ENCODE measurements around the gene LMX1B.
"Not testable (repeated sequence)": the region's sequence is repeated elsewhere in the genome, so short reads cannot be mapped to it uniquely, and the experiment has no call there.

The LMX1B gene

DNA sequence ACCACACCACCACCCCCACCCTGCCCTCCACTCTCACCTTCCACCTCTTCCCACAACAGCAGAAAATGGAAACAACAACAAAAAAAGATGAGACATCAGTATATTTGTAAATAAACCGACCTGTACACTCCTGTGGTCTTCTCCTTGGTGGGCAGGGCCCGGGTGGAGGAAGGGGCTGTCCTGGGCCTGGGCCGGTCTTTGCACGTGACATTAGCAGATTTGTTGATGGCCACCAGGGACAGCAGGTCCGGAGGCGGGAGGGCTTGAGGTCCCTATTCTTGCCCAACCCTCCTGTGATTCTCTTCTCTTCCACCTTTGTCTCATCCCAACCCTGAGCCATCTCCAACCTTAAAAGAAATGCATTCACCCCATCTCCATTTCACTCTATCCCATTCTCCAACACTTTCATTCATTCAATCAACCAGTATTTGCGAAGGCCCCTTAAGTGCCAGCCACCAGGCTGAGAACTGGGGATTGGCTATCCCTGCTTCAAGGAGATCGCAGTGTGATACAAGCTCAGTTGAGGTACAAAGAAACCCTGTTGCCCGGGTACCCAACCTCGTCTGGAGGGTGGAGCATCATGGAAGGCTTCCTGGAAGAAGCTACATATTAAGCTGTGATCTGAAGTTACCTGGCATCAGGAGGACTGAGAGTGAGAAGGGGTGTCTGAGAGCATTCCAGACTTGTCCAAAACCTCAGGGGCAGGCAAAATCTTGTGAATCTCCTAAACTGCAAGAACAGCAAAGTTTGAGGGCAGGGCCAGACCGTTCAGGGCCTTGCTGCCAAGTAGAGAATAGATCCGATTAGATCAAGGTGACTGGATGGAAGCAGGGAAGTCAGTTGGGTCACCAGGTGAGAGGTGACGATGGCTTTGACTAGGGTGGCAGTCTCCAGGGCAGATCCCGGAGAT lies 87.4 kb downstream of the LMX1B start:
- DNase-seq, result no peak

- DNase-seq, result no peak
Observed at GRCh38 chr9:126701813-126702140, 88.0 kb downstream of the LMX1B start.

GRCh38 chr9:126702151-126703001 lies 88.6 kb downstream of the LMX1B start:
- no peak for DNase-seq

DNA sequence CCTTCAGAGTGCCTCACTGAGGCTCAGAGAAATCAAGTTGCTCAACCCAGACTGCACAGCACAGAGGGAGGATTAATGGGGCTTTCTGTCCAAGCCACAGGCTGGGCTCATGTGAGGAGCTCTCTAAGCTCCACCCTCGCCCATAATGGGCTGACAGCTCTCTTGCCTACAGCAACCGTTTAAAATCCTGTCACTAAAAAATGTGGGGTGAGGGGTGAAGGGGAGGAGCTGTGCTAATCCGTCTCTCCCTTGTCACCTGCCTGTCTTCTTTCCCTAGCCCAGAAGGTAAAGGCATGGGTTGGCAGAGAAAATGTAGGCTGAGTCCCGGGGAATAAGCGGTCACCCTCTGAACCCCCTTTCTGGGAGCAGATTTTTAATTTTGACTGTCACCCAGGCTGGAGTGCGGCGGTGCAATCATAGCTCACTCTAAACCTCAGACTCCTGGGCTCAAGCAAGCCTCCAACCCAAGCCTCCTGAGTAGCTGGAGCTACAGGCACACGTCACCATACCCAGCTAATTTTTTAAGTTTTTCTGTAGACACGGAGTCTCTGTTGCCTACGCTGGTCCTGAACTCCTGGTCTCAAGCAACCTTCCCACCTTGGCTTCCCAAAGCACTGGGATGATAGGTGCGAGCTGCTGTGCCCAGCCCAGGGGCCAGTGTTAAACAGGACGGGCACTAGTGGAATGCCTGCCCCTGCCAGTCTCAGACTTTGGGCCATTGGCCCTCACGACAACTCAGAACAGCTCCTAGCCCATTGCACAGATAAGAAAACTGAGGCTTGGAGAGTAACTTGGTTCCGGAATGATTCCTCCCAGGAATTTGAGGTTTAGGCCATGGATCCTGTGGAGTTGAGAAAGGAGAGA lies 89.5 kb downstream of the LMX1B start:
- DNase-seq, result no peak

- no peak for DNase-seq
Observed at GRCh38 chr9:126703866-126704156, 90.1 kb downstream of the LMX1B start.

DNA sequence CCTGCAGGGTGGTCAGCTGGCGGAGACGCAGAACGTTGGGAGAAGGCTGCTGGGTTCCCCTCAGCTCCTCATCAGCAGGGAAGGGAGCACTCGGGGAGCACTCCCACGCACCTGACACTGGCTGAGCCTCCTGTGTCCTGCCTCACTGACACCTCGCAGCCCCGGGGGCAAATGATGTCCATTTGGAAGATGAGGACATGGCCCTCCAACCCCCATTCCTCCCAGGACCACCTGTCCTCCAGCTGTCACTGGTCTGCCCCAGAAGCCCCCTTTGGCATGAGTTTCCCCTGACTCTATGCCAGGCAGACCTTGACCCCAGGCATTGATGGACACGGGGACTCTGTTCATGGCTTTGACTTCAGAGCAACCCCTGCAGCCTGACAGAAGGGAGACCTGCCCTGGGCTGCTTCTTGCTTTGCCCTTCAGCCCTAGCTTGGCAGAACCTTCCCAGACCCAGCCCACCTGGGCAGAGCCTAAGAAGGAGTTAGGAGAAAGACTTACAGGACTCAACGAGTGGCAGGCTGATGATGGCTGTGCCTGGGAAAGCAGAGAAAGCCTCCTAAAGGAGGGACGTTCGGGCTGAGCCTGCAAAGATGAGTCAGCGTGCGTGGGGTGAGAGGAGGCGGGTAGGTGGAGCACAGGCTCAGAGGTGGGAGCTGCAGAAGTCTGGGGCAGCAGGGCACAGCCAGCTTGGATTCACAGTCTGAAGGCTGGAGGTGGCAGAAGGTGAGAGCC lies 90.6 kb downstream of the LMX1B start:
- DNase-seq, result no peak

DNA sequence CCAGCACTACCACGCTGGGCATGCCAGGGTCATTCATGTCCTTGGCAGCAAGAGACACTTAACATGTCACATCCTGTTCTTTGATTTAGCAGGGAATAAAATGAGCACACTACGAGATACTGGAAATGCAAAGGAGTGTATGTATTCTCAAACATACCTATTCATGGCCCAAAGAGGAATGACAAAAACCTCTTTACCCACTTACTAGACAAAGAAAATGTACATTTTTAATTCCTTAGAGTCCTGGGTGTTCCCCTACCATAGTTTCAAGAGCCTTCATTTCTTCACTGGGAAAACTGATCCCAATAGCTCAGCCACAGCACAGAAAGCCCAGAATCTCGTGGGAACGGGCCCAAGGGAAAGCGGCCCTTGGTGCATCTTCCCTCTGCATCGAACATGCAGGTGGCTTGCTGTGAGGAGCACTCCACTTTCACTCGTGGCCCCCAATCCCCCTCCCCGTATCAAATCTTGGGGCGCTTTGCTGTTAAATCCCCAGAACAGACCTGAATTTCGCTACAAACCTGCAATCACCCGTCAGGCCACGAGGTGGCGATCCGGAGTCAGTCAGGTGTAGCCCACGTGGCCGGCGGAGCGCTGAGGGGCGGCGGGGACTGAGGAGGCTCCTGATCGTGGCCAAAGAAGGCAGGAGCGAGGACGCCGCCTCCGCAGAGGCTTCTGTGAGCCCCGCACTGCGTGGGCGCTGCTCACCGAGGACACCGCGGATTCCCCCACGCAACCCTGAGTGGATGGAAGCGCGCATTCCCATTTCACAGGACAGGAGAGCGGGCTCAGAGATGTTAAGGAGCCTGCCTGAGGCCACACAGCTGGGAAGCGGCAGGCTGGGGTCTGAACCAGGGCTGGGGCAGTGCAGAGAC lies 91.4 kb downstream of the LMX1B start:
- DNase-seq, result peak; percentile 68

DNA sequence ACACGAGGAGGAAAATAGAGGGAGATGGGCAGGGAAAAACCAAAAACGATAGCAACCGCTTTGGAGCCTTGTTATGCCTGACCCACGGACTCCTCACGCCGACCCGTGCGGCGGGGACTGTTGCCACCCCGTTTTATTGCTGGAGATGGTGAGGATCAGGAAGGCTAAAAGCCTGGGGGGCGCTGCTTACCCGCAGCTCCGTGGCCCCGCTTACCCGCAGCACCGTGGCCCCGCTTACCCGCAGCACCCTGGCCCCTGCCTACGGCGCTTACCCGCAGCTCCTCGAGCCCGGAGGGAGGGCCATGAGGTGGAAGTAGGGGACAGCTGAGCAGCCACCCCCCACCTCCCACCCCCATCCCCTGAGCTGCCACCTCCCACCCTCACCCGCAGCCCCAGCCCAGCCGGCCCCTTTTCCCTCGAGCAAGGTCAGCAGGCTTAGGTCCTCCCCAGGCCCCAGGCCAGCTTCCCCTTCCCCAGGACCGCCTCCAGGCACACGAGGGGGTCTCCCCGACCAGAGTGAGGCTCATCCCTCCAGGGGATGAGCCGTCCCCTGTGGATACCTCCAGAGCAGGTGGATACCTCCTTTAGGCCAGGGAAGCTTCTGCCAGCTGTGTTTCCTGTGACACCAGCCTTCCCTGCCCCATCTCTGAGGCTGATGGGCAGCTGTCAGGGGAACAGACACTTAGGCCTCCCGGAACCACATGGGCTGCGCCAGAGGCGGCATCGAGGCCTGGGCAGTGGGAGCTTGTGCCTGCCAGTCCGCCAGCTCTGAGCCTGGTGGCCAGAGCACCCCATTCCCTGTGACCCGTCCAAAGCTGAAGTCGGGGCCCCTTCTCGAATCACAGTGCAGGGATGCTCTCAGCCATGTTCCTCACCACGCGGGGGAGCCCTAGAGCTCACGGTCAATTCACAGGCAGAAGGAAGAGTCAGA lies 92.3 kb downstream of the LMX1B start:
- DNase-seq, result peak; percentile 38

DNA sequence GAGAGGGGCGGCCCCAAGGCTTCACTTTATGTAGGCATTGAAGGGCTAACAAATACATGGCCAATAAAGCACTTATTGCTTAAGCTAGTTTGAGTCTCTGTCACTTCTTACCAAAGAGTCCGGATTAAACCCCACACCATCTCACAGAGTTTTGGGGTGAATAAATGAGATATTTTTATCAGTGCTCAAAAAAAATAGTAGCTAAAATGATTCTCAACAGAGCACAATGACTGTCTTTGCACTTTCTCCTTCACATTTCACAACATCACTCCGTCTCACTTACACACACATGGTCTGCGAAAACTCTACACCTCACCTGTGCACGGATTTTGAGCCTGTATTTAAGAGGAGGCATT lies 92.9 kb downstream of the LMX1B start:
- DNase-seq, result no peak

DNA sequence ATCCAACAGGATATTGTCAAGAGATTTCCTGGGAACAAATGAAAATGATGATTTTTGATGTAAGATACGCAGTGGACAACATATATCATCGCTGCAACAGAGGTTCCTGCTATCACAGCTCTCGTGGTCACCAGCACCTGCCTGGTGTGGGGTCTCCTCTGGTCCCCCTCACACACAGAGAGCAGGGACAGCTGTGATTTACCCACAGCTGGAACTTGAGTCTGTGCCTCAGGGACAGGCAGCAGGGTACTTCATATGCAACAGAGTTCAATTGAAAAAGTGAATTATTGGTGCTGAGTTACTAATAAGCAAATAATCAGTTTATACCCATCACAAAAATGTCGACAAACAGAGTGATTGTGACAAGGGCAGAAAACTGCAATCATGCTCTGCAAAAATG lies 93.4 kb downstream of the LMX1B start:
- DNase-seq, result no peak

DNA sequence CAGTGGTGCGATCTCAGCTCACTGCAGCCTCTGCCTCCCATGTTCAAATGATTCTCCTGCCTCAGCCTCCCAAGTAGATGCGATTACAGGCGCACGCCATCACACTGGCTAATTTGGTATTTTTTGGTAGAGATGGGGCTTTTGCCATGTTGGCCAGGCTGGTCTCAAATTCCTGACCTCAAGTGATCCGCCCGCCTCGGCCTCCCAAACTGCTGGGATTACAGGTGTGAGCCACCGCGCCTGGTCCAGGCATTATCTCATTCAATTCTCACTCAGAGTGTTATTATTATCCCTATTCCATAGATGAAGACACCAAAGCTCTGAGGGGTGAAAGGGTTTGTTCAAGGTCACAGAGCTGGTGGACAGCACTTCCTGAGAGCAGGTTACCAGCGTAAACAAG lies 94.0 kb downstream of the LMX1B start:
- not testable (repeated sequence) for DNase-seq

DNA sequence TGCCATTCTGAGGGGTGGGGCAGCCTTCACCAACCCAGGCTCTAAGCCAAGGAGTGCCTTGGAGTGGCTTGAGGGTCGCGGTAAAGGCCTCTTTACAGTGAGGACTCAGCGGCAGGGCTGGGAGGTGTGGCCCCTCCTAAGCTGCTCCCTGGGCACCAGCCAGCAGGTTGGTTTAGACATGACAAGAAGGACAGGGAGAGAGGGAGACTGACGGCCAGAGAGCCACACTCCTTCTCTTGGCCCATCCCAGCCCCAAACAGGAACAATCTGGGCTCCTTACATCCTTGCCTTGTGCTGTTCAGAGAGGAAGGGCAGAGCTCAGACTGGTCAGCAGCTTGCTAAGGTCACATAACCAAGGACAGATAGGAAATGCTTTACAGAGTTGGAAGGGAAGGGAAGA lies 94.5 kb downstream of the LMX1B start:
- no peak for DNase-seq

GRCh38 chr9:126709241-126709640 lies 95.5 kb downstream of the LMX1B start:
- DNase-seq, result no peak

- no peak for DNase-seq
Observed at GRCh38 chr9:126715382-126715781, 101.7 kb downstream of the LMX1B start.

DNA sequence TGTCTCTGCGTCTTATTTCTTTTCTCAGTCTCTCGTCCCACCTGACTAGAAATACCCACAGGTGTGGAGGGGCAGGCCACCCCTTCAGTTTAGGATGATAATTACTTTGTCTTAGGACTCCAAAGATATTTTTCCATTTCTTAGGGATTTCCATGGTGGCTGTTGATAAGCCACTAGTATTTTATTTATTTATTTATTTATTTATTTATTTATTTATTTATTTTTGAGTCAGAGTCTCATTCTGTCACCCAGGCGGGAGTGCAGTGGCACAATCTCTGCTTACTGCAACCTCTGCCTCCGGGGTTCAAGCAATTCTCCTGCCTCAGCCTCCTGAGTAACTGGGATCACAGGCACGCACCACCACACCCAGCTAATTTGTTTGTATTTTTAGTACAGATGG lies 103.7 kb downstream of the LMX1B start:
- DNase-seq, result not testable (repeated sequence)

DNA sequence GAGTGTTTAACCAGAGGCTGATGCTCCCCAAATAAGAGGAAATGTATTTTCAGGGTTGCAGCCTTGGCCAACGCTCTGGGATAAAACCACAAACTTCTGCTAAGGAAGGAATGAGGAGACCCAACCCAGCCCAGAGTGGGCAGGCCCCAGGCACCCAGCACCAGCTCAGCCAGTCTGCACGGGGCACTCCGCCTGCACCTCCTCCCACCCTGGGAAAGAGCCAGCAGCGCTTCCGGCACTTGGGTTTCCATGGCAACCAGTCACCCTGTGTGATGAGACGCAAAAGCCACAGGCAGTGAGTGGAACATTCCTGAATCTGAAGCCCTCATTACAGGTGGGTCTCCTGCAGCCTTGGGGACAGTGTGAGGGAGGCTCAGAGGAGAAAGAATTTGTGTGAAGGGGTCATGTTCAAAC lies 105.9 kb downstream of the LMX1B start:
- peak; percentile 81 for DNase-seq

GRCh38 chr9:126720036-126720435 lies 106.3 kb downstream of the LMX1B start:
- DNase-seq, result no peak

DNA sequence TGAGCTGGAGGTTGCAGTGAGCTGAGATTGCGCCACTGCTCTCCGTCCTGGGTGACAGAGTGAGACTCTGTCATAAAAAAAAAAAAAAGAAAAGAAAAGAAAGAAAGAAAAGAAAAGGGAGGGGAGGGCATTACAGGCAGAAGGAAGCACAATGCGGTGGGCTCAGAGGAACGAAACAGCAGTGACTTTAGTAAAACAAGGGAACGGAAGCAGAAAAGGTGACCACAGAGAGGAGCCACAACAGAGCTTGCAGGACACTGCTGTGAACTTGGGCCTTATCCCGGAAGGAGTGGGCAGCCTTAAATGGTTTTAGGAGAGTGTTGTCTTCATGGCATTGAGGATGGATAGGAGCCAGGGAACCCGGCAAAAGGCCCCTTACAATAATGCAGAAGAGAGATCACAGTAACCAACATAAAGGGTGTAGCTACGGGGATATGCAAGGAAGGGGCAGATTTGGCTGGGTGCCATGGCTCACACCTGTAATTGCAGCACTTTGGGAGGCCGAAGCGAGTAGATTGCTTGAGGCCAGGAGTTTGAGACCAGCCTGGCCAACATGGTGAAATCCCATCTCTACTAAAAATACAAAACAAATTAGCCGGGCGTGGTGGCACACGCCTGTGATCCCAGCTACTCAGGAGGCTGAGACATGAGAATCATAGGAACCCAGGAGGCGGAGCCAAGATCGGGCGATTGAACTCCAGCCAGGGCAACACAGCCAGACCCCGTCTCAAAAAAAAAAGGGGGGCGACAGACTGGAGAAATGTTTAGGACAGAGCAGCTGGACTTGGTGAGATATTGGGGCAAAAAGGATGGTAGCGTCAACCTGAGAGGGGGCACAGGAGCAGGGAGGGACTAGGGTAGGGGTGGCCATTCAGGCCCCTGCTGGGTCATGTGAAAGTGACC lies 107.2 kb downstream of the LMX1B start:
- no peak for DNase-seq

GRCh38 chr9:126721564-126721981 lies 107.8 kb downstream of the LMX1B start:
- no peak for DNase-seq
